ENCODE results near the gene TRIM33.

DNA sequence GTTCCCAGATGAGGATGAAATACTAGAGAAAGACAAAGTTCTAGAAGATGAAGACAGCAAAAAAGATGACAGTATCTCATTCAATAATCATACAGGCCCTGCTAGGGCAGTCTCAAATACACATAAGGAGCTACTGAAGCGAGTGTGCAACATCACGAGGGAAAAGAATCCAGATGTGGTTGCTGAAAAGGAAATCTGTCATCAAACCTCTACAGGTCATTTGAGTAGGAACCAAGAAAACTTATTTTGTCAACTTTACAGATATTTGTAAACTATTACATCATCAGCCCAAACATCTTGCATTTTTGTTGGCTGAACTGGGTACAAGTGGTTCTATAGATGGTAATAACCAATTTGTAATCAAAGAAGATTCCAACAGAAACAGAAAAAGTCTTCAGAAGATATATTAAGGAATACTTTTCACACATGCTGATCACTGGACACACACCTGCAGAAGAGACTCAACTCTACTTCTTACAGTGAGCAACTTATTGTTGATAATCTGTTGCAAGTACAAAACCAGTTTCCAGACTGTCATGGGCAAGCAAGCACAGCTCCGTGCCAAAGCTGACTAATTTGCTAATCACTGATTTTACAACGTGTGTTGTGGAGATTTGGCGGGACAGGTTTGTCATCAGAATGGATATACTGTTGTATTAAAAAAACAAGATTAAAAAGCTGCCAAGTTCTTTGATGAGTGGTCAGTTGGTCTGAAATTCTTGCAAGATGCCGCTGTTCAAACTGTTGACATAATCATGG, 42.1 kb downstream of the TRIM33 start:
- TF ChIP-seq EZH2 (IDR thresholded peaks at IDR 0.05; ENCODE audit: borderline replicate concordance, low read depth, low read length, poor library complexity, severe bottlenecking) = no peak
- TF ChIP-seq, protein P1, sequence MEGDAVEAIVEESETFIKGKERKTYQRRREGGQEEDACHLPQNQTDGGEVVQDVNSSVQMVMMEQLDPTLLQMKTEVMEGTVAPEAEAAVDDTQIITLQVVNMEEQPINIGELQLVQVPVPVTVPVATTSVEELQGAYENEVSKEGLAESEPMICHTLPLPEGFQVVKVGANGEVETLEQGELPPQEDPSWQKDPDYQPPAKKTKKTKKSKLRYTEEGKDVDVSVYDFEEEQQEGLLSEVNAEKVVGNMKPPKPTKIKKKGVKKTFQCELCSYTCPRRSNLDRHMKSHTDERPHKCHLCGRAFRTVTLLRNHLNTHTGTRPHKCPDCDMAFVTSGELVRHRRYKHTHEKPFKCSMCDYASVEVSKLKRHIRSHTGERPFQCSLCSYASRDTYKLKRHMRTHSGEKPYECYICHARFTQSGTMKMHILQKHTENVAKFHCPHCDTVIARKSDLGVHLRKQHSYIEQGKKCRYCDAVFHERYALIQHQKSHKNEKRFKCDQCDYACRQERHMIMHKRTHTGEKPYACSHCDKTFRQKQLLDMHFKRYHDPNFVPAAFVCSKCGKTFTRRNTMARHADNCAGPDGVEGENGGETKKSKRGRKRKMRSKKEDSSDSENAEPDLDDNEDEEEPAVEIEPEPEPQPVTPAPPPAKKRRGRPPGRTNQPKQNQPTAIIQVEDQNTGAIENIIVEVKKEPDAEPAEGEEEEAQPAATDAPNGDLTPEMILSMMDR (conservative IDR thresholded peaks at IDR 0.05; ENCODE audit: low read depth, low read length) = no peak
